MCF 10A (cell line): ENCODE results near the gene IFNE. TPM values are rescaled to one million over a fixed set of nuclear protein-coding genes. Genes with fewer than 3 reads are reported as not detected.

Experiments
- BruUV-seq: library from RNA; stranded (reverse); fragments of 400-500 nt; replicated peaks from 2 replicates; lab custom pipeline; 2021; lab: Mats Ljungman, UMichigan
- CTCF ChIA-PET: fragments of 300-600 bp; sonication (Branson Sonifier 250); formaldehyde crosslinking; extraction: SDS; loops from one replicate; lab custom pipeline; 2021; ENCODE audit warnings: antibody characterized with exemption, inconsistent platforms; lab: Yijun Ruan, JAX
- POLR2A ChIA-PET: fragments of 300-600, 350-650 bp; sonication (Branson Sonifier 250); formaldehyde crosslinking; extraction: SDS; loops from one replicate; lab custom pipeline; 2020; ENCODE audit warnings: antibody characterized with exemption, inconsistent platforms; lab: Yijun Ruan, JAX
- DNase-seq: peaks from one replicate; pipeline ENCODE4 v3.0.0-alpha.2; 2018; ENCODE audit not compliant: unreplicated experiment
- H3K27ac Mint-ChIP-seq: one replicate; pipeline ENCODE4 v1.8.0; 2022; ENCODE audit warnings: mild to moderate bottlenecking, low read depth, mixed read lengths; ENCODE audit not compliant: unreplicated experiment
- H3K27me3 Mint-ChIP-seq: one replicate; pipeline ENCODE4 v1.8.0; 2022; ENCODE audit warnings: mixed read lengths; ENCODE audit not compliant: insufficient read depth, unreplicated experiment
- H3K36me3 Mint-ChIP-seq: one replicate; pipeline ENCODE4 v1.8.0; 2022; ENCODE audit warnings: mild to moderate bottlenecking, moderate library complexity, mixed read lengths; ENCODE audit not compliant: insufficient read depth, unreplicated experiment
- H3K4me1 Mint-ChIP-seq: one replicate; pipeline ENCODE4 v1.8.0; 2022; ENCODE audit warnings: mixed read lengths; ENCODE audit not compliant: insufficient read depth, unreplicated experiment
- H3K4me3 Mint-ChIP-seq: one replicate; pipeline ENCODE4 v1.8.0; 2022; ENCODE audit warnings: mild to moderate bottlenecking, moderate library complexity, mixed read lengths; ENCODE audit not compliant: unreplicated experiment
- H3K9me3 Mint-ChIP-seq: one replicate; pipeline ENCODE4 v1.8.0; 2022; ENCODE audit warnings: mixed read lengths; ENCODE audit not compliant: unreplicated experiment
- intact Hi-C: fragments of 100-400 bp; cut with micrococcal nuclease; formaldehyde crosslinking; loops from 2 replicates; pipeline ENCODE4 v1.14.1; 2022
- total RNA-seq: library from RNA; stranded (reverse); gene quantifications from 2 replicates; pipeline ENCODE4 v1.2.3, GENCODE V29; 2022
- TF ChIP-seq, protein P1 (sequence below): fragments of 200-600 bp; IDR thresholded peaks from one replicate; pipeline ENCODE4 v1.8.0; 2022; ENCODE audit warnings: antibody characterized with exemption, mild to moderate bottlenecking; ENCODE audit not compliant: unreplicated experiment

The IFNE gene
- total RNA-seq, 1 experiment from 2014 or later: 2.4 TPM

DNA sequence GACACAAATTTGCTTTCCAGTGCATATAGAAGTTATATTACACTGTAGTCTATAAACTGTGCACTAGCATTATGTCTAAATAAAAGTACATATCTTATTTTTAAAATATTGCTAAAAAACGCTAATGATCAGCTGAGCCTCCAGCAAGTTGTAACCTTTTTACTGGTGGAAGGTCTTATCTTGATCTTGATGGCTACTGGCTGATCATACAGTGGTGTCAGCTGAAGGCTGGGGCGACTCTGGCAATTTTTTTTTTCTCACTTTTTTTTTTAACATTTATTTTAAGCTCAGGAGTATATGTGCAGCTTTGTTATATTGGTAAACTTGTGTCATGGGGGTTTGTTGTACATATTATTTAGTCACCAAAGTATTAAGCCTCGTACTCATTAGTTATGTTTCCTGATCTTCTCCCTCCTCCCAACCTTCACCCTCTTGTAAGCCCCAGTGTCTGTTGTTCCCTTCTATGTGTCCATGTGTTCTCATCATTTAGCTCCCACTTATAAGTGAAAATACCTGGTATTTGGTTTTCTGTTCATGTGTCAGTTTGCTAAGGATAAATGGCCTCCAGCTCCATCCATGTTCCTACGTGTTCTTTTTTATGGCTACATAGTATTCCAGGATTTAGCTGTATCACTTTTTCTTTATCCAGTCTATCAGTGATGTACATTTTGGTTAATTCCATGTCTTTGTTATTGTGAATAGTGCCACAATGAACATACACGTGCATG lies 38.6 kb upstream of the IFNE start:
- DNase-seq: no peak
- TF ChIP-seq, protein P1, sequence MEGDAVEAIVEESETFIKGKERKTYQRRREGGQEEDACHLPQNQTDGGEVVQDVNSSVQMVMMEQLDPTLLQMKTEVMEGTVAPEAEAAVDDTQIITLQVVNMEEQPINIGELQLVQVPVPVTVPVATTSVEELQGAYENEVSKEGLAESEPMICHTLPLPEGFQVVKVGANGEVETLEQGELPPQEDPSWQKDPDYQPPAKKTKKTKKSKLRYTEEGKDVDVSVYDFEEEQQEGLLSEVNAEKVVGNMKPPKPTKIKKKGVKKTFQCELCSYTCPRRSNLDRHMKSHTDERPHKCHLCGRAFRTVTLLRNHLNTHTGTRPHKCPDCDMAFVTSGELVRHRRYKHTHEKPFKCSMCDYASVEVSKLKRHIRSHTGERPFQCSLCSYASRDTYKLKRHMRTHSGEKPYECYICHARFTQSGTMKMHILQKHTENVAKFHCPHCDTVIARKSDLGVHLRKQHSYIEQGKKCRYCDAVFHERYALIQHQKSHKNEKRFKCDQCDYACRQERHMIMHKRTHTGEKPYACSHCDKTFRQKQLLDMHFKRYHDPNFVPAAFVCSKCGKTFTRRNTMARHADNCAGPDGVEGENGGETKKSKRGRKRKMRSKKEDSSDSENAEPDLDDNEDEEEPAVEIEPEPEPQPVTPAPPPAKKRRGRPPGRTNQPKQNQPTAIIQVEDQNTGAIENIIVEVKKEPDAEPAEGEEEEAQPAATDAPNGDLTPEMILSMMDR: no peak
- CTCF ChIA-PET: no interaction called here
- Mint-ChIP-seq H3K9me3 (no peaks in the 10 kb centered on the region), H3K27me3 (no peaks in the 10 kb centered on the region), H3K36me3 (peaks cover 15% of the 10 kb centered on the region), H3K4me3 (no peak overlapping the region), H3K4me1 (peaks cover 10% of the 10 kb centered on the region), H3K27ac (peak overlapping the region; percentile 37)
- BruUV-seq: no TSS peak
- intact Hi-C loops: no loop called here
- POLR2A ChIA-PET: no interaction called here

DNA sequence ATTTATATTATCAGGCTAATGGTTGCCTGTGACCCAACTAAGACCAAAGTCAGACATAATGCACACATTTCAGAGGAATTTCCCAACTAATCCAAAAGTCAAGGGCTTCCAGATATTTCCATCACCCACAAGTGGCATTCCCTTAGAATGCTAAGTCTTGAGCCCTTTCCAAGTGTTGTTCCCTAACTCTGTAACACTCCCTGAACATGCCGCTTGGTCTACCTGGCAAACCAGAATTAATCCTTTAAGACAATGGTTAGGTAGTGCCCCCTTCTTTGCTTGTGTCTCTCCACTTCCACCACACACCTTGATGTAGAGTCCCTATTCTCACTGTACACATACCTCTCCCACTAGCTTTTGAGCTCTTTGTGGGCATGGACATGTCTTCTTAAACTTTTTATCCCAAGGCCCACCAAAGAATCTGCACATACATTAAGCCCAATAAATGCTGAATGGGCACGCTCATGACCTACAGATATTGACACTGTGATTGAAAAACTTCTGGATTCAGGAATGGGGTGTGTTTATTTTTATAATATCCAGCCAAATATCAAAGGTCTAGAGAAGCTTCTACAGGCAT lies 37.8 kb upstream of the IFNE start:
- no TSS peak for BruUV-seq
- H3K27ac Mint-ChIP-seq: peak overlapping the region; percentile 37
- TF ChIP-seq, protein P1: no peak
- CTCF ChIA-PET: no interaction called here
- H3K9me3 Mint-ChIP-seq: no peaks in the 10 kb centered on the region
- no peaks in the 10 kb centered on the region for H3K27me3 Mint-ChIP-seq
- intact Hi-C loops: no loop called here
- DNase-seq: no peak
- POLR2A ChIA-PET: no interaction called here
- H3K4me1 Mint-ChIP-seq: peaks cover 10% of the 10 kb centered on the region
- peaks cover 15% of the 10 kb centered on the region for H3K36me3 Mint-ChIP-seq
- H3K4me3 Mint-ChIP-seq: no peak overlapping the region

- ChIA-PET CTCF (interaction anchor here (0.6 kb wide), 2 partner anchors 187 to 325 kb away, joined by 3 read pairs; no protein-coding TSS in a partner anchor), POLR2A (no interaction called here)
- Mint-ChIP-seq H3K4me3 (no peak overlapping the region), H3K4me1 (peaks cover 15% of the 10 kb centered on the region), H3K9me3 (no peaks in the 10 kb centered on the region), H3K36me3 (peaks cover 6% of the 10 kb centered on the region), H3K27ac (no peak overlapping the region), H3K27me3 (no peaks in the 10 kb centered on the region)
- DNase-seq: no peak
- intact Hi-C loops: no loop called here
- no TSS peak for BruUV-seq
- TF ChIP-seq, protein P1: no peak
These were observed 34.7 kb upstream of the IFNE start for GRCh38 chr9:21516796-21517195.

DNA sequence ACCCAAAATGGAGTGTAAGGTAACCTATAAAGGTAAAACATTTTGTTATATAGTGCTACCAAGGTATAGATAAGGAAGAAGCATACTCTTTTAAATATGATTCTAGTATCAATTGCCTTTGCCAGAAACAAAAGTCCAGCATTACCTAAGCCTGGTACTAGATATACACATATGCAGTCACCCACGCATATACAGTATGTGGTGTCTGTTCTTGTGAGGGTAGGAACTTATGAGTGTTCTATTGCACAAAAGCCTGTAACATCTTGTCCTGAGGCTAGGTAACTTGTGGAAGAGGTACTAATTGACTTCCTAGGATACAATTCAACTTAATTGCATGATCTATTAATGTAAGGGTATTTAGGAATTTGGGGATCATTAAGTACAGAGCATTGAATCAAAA lies 31.3 kb upstream of the IFNE start:
- CTCF ChIA-PET: interaction anchor here (0.7 kb wide), 2 partner anchors 145 to 160 kb away, joined by 3 read pairs; no protein-coding TSS in a partner anchor
- TF ChIP-seq, protein P1: no peak
- POLR2A ChIA-PET: no interaction called here
- H3K4me1 Mint-ChIP-seq: peaks cover 10% of the 10 kb centered on the region
- peak; percentile 51 for DNase-seq
- intact Hi-C loops: no loop called here
- no peaks in the 10 kb centered on the region for H3K36me3 Mint-ChIP-seq
- H3K4me3 Mint-ChIP-seq: no peak overlapping the region
- no peaks in the 10 kb centered on the region for H3K9me3 Mint-ChIP-seq
- H3K27ac Mint-ChIP-seq: peak overlapping the region; percentile 36
- H3K27me3 Mint-ChIP-seq: no peaks in the 10 kb centered on the region
- BruUV-seq: no TSS peak
